ENCODE results near the gene ANKRD13A. TPM values are rescaled to one million over a fixed set of nuclear protein-coding genes. Genes with fewer than 3 reads are reported as not detected.

Gene ANKRD13A
- 10 to 100 TPM; 38.5 to 69.0 (median 51.7) TPM for total RNA-seq

DNA sequence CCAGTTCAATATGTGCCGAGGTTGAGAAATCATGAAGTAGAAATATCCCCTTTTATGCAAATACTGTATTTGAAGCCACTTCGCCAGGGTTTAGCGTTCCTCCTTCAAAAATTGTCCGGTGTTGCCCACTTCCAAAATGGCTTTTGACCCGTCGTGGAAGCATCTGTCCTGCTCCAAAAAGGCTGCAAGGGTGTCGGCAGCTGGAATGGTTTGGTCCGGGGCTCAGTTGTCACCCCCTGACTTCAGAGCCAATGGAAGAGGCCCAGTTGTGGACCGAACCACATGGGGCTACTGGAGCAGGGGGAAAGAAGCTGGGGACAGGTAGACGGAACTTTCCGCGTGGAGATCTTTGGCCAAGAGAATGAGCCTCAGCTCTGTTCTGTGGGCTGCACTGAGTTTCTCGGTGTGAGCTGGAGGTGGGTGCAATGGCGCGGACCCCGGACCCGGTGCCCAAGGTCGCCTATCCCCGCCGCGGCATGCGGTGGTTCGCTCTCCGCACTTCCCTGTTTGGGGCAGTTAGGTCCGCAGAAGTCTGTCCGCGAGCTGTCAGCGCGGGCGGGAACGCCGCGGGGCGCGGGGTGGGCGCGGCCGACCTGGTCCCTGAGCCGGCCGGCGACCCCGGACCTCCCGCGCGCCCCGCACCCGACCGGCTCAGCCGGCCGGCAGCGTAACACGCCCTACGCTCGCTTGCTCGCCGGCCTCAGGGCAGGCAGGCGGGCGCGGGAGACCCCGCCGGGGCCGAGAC, at the start of gene ANKRD13A:
Gene ANKRD13A (plus strand): TSS at position 527 of the 745 bp plus-strand sequence. CDS start 259 bp downstream, outside the sequence.
- H3K4me1 ChIP-seq, result peaks cover 0 to 52% (median 34%) of the 10 kb centered on the region in 4 donors
- WGBS, 2 donors, result 0 to 1% methylated on average over 12 to 62 of the region's 62 CpGs
- peak; percentile 71 to 72 for TF ChIP-seq POLR2A (IDR thresholded peaks at IDR 0.05)
- TF ChIP-seq, protein P1, sequence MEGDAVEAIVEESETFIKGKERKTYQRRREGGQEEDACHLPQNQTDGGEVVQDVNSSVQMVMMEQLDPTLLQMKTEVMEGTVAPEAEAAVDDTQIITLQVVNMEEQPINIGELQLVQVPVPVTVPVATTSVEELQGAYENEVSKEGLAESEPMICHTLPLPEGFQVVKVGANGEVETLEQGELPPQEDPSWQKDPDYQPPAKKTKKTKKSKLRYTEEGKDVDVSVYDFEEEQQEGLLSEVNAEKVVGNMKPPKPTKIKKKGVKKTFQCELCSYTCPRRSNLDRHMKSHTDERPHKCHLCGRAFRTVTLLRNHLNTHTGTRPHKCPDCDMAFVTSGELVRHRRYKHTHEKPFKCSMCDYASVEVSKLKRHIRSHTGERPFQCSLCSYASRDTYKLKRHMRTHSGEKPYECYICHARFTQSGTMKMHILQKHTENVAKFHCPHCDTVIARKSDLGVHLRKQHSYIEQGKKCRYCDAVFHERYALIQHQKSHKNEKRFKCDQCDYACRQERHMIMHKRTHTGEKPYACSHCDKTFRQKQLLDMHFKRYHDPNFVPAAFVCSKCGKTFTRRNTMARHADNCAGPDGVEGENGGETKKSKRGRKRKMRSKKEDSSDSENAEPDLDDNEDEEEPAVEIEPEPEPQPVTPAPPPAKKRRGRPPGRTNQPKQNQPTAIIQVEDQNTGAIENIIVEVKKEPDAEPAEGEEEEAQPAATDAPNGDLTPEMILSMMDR (IDR thresholded peaks at IDR 0.05), result peak in 2 of 5 experiments; percentile 54 to 65
- TF ChIP-seq EP300 (IDR thresholded peaks at IDR 0.05), result peak; percentile 82 to 93
- peaks cover 0 to 10% (median 0%) of the 10 kb centered on the region in 3 donors for H3K36me3 ChIP-seq
- DNase-seq (ENCODE audit: low spot score in 2 of 2), result peak; percentile 69 to 88
- no peaks in the 10 kb centered on the region for H3K27me3 ChIP-seq
- H3K9me3 ChIP-seq, result no peaks in the 10 kb centered on the region
- H3K4me3 ChIP-seq, result peak within 1 kb of the TSS; percentile 83 to 96 (median 94)
- H3K27ac ChIP-seq, result peak within 1 kb of the TSS; percentile 71 to 89 (median 78)

DNA sequence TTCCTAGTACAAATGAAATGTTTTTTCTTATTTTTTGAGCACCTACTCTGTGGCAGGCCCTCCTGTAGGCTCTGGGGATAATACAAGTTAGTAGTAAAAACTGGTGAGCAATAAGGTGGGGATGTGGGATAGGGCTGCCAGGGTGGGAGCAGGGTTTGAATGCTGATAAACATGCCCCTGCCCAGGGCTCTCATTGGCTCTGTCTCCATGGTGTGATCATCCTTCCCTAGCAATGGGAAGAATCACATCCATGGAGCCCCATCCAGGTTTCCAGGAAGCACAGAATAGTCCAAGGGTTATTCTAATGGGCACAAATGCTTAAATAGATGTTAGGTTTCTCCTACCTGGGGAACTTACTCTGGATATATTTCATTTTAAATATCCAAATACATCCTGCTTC, 48.6 kb upstream of the ANKRD13A start:
- peaks cover 3 to 45% (median 22%) of the 10 kb centered on the region in 4 donors for H3K4me1 ChIP-seq
- DNase-seq (ENCODE audit: low spot score in 2 of 2), result no peak
- no peaks in the 10 kb centered on the region for H3K27me3 ChIP-seq
- H3K27ac ChIP-seq, result peak overlapping the region in 2 of 4 donors; percentile 63 to 85
- no peak overlapping the region for H3K4me3 ChIP-seq
- H3K9me3 ChIP-seq, result no peaks in the 10 kb centered on the region
- no peak for TF ChIP-seq POLR2A (IDR thresholded peaks at IDR 0.05)
- TF ChIP-seq, protein P1 (IDR thresholded peaks at IDR 0.05), result no peak
- no peak for TF ChIP-seq EP300 (IDR thresholded peaks at IDR 0.05)
- peaks cover 3 to 61% (median 22%) of the 10 kb centered on the region in 3 donors for H3K36me3 ChIP-seq

DNA sequence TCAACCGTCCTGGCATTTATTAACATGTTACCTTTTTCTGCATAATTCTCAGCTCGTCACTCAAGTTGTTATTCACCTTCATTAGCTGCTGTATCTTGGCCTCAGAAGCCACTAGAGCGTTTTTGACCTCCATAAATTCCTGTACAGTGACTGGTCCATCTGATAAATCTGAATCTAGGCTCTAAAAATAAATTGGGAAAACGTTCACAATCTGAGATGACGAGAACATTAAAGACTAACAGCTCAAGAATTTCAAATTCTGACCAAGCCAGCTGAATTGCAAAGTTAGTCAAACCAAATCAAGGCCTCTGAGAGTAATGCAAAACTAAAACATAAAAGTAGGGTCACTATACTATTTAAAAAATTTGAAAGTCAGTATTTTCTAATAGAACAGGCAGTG, 48.1 kb upstream of the ANKRD13A start:
- H3K4me3 ChIP-seq, result no peak overlapping the region
- TF ChIP-seq EP300 (IDR thresholded peaks at IDR 0.05), result no peak
- TF ChIP-seq POLR2A (IDR thresholded peaks at IDR 0.05), result no peak
- TF ChIP-seq, protein P1 (IDR thresholded peaks at IDR 0.05), result no peak
- no peaks in the 10 kb centered on the region for H3K9me3 ChIP-seq
- no peak for DNase-seq (ENCODE audit: low spot score in 2 of 2)
- peak overlapping the region in 1 of 4 donors; percentile 2 for H3K27ac ChIP-seq
- no peaks in the 10 kb centered on the region for H3K27me3 ChIP-seq
- H3K4me1 ChIP-seq, result peaks cover 3 to 40% (median 20%) of the 10 kb centered on the region in 4 donors
- WGBS, 2 donors, result 65 to 70% methylated on average over 5 of the region's 5 CpGs
- H3K36me3 ChIP-seq, result peaks cover 3 to 66% (median 22%) of the 10 kb centered on the region in 3 donors

DNA sequence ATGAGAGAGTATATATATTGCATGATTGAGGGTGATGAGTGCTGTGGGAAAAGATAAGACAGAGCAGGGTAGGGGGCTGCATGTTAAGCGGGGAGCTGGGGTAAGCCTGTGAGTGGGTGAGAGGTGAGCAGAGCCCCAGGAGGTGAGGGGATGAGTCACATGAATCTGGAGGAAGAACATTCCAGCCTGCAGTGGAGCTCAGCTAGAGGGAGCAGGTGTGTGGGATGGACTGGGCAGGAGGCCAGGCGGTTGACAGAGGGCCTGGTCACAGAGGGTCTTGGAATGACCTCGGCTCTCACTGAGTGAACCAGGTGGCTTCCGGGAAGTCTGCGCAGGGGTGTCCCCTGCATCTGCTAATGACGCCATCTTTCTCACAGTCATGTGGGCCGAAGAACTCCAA, 47.5 kb upstream of the ANKRD13A start:
- DNase-seq (ENCODE audit: low spot score in 2 of 2), result no peak
- Histone ChIP-seq H3K27ac (peak overlapping the region in 1 of 4 donors; percentile 37), H3K36me3 (peaks cover 3 to 72% (median 22%) of the 10 kb centered on the region in 3 donors), H3K4me1 (peaks cover 0 to 33% (median 16%) of the 10 kb centered on the region in 4 donors), H3K4me3 (no peak overlapping the region), H3K9me3 (no peaks in the 10 kb centered on the region), H3K27me3 (no peaks in the 10 kb centered on the region)
- 64 to 65% methylated on average over 7 of the region's 7 CpGs for WGBS, 2 donors
- TF ChIP-seq, protein P1 (IDR thresholded peaks at IDR 0.05), result no peak
- TF ChIP-seq POLR2A (IDR thresholded peaks at IDR 0.05) (no peak), EP300 (IDR thresholded peaks at IDR 0.05) (no peak)

Measured in tibial nerve (tissue), 4 donors.